HTERT RPE-1 (cell line): ENCODE data around the gene SPINK5.

ENCODE experiments used
- in situ Hi-C: fragments of 300-500 bp; cut with MboI; formaldehyde crosslinking; loops from 4 replicates; pipeline ENCODE4 v1.14.3; 2020; ENCODE audit warnings: low sequenced_read_pairs

The SPINK5 gene

DNA sequence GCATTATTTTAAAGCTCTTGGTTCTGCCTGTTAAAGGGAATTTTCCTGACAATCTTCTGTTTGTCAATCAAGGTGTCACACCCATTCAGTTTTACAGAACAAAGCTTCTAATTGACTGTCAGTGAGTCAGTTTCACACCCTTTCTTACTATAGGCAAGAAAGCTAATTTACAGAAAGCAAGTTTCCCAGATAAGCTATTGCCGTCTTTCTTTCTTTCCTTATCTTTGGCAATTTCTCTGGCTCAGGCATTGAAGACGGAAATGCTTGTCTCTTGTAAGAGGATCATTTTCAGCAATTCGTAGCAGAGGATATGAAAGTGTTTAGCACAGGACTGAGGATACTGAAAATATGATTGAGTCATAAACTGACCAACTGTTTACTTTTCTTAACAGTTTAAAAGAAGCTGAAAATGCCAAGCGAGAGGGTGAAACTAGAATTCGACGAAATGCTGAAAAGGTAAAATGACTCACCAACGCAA, 27.0 kb downstream of the SPINK5 start:
- in situ Hi-C loops, result no loop called here

DNA sequence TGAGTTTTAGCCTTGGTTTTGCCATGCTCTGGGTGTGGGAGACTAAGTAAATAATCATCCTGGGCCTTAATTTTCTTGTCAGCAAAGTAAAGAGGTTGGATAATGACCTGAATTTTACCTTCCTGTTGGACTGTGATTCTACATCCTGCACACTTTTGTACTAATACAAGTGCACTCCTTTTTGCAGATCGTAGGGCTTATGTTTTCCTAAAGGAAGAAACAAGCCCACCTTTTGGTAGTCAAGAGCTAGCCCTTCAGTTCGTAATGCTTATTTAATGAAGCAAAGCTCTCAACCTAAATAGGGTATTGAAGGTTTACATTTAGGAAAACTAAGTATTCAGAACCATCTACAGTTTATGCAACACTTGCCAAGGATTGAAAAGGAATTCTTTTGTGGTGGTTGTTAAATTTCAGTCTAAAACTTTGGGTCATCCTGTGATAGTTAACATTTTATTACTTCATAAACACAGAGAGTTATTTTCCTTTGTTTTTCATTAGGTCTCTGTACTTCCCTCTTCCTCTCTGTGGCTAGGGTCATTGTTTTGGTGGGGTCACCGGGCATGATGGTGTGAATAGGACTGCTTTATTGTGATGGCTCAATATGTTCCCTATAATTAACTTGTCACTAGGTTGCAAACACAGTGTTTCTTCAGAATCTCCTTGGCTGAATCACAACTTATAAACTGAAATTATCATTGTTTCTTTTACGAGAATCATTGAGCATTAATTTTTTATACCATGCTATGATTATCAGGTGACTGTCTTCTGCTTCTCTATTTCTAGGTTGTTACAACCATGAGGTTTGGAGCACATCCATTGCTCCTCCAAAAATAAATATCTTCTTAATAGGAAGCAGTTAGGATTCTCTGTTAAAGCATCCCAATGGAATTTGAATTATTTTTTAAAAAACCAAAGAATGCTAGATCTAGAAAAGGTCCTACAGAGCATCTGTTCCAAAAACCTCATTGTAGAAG, 28.5 kb downstream of the SPINK5 start:
- in situ Hi-C loops, result no loop called here

DNA sequence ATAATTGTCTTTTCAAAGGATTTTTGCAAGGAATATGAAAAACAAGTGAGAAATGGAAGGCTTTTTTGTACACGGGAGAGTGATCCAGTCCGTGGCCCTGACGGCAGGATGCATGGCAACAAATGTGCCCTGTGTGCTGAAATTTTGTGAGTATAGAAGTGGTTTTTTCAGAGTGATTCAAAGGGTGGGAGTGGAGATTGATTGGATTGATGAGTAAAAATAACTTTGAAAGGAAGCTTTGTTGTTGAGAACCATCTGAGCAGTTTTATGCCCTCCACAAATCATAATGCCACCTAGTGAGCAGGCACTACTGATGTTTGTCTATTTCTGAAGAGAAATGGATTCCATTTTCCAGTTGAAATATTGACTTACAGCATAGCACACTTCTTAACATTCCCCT, 30.6 kb downstream of the SPINK5 start:
- in situ Hi-C loops, result no loop called here

DNA sequence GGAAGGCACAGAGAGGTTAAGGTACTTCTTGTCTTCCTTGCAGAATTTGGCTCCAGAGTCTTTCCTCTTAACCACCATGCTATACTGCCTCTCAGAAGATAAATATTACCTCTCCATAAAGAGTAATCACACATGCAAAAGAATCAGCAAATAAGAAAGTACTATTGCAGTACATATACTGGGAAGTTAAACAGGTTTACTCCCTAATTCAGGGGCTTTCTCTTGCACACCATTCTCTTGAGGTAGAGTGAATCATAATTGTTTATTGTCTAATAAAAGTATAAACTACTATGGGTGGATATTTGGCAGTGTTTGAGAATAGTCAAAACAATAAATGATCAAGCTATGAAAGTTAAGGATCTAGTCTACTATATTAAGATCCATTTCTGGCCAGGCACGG, 40.4 kb downstream of the SPINK5 start:
- in situ Hi-C loops, result no loop called here

DNA sequence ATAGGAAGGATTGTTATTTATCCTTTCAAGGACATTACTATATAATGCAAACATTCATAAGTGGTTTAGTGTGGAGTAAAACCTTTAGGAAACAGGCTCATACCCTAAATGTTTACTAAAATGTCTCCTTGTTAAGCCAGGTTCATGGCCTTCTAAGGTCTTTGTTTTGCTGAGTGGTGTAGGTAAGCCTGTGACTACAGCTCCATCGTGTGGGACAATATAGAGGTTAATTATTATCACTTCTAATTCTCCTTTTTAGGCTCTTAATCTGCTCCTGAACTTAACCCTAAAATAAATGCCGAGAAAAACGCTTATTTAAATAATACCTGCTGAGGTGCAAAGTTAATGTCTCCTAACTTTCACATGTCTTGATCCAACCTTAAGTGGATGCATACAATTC, 43.8 kb downstream of the SPINK5 start:
- in situ Hi-C loops, result no loop called here

DNA sequence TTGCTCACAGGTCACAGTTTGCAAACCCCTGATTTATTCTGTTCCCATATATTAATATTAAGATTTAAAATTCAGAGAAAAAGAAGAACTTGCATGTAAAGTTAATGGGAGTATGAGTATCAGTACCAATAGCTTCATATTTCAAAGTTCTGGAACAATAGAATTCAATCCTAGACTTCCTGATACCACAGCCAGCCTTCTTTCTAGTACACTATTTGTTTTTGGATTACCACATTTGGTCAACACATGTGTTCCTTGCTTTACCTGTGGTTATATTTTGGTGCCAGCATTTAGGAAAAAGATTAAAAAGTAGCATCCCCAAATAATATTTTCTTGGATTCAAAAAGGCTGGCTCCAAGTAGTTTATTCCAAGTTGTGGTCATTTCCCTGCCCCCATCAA, 49.5 kb downstream of the SPINK5 start:
- in situ Hi-C loops, result no loop called here

DNA sequence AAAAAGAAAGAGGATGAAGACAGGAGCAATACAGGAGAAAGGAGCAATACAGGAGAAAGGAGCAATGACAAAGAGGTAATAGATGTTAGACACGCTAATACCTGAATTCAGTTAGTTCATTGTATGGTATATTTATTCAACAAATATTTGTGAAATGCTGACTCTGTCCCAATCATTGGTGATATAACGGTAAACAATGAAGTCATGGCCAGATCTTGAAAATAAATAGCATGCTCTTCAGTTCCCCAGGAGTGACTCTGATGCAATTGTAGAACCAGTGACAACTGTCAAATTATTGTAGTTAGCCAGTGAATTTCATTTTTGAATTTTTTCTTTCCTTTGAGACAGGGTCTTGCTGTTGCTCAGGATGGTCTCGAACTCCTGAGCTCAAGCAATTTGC, 56.5 kb downstream of the SPINK5 start:
- in situ Hi-C loops, result no loop called here

DNA sequence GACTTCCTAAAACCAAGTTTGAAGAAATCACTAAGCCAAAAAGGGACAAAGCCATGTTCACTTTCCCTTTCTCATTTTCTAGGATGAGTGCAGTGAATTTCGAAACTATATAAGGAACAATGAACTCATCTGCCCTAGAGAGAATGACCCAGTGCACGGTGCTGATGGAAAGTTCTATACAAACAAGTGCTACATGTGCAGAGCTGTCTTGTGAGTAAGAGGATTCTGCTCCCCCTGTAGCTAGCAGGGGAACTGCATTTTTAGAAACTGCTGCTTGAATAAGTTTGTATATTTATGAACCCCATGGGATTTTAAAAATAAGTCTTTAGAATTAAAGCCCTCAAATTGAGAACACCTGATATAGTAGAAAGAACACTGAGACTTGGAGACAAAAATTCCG, 61.9 kb downstream of the SPINK5 start:
- in situ Hi-C loops, result no loop called here

DNA sequence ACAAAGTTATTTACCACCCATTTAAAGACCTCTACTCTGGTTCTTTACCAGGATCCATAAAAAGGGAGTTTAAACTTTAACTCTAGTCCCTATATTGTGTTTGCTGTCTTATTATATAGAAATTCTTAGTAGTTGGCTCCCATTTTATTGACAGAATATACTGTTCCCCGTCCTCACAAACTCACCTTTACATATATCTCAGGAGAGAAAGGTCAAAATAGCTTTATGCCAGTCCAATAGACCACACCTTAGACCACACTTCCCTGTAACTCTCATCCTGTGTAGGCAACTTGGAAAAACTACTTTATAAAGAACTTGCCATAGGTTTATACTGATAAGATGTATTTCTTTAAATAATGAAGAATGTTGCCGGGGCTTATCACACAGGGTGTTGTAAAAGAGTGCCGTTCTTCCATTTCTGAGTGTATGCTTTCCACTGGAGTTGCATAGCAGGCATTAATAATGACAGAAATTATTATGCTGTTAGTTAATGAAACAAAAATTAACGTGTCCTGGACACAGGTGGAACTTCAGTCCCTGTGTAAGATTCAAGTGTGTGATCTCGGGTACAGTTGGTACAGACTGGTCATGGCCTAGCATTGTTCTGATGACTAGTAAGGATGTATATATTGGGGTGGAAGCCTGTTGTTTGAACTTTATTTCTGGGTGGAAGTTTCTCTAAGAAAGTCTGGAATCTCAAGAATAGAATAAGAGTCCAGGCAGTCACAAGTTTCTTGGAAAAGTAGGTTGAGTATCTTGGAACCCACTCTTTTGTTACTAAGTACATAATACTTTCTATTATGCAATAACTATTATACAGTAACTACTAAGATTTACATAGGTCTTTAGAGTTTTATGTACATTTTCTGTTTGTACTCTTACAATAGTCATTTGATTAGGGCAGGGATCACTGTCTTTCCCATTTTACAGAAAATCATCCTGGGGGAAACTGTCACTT, 71.6 kb downstream of the SPINK5 start:
- in situ Hi-C loops, result no loop called here

DNA sequence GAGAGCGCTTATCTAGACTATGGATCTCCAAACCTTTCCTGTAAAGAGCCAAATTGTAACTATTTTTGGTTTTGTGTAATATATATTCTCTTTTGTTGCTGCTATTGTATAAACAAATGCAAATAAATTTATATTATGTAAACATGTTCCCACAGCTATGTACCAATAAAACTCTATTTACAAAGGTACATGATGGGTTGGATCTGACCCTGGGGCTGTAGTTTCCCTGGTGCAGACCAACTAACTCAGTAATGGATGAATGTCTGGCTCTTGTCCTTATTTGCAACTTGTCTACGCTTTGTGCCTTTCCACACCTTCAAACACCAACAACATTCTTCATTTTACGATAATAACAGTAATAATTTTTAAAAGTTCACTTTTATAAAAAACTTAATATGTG, 77.1 kb downstream of the SPINK5 start:
- in situ Hi-C loops, result no loop called here

DNA sequence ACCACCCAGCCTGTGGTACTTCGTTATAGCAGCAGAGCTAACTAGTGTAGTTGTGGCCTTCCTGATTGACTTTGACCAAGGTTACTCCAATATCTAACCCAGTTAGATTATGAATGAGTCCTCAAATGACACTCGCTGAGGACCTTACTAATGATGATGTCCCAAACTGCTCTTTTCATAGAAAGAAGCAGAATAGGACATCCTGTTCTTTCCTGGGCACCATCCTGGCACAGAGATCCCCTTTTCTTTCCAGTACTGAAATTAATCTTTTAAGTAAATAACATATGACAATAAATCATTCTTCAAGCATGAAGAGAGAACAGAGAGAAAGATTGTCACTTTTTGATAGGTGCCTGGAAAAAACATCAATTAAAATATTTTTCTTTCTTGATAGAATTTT, 77.9 kb downstream of the SPINK5 start:
- in situ Hi-C loops, result no loop called here

DNA sequence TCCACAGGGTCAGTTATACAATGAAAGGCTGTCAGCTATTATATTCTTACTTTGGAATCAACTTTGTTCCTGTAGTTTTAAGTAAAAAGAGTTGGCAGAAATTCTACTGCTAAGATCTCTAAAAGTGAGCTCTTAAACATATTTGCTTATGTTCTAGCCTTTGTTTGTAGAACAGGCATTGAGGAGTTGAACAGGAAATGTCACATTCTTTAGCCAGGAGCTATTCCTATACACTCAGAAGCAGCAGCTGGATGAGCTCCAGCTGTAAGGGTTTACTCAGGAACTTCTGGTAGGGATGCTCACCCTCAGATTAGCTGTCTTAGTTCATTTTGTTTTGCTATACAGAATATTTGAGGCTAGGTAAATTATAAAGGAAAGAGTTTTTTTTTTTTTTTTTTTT, 82.1 kb downstream of the SPINK5 start:
- in situ Hi-C loops, result no loop called here

DNA sequence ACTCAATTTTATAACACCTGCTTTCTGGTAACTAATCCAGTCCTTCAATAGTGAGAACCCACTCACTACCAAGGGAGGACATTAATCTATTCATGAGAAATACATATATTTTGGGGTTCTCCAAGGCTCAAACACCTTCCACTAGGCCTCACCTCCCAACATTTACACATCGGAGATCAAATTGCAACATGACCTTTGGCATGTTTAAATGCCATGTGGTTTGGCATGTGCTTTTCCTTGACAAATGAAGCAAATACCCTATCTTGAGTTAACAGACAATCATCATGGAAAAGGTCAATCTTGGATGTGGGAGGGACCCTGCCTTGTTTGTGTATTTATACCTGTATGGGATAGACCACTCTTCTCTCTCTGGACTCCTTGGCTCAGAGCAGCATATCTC, 82.7 kb downstream of the SPINK5 start:
- in situ Hi-C loops, result no loop called here

DNA sequence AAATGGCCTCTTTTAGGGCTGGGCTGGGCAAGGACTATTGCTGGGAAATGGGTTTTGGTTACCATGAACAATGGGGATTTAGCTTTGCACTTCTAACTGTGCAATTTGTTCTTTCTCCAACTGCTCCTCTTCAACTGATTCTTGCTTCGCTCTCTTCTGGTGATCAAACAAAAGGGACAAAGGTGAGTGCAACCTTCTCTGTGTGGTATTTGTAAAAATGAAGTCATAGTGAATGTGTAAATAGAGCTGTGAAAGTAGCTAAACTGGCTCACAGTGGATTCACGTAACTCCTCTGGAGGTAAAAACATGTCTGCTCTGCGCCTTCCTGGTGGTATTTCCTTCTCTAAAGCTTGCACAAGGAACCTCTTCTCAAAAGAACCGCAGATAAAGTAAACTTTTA, 83.6 kb downstream of the SPINK5 start:
- in situ Hi-C loops, result no loop called here

DNA sequence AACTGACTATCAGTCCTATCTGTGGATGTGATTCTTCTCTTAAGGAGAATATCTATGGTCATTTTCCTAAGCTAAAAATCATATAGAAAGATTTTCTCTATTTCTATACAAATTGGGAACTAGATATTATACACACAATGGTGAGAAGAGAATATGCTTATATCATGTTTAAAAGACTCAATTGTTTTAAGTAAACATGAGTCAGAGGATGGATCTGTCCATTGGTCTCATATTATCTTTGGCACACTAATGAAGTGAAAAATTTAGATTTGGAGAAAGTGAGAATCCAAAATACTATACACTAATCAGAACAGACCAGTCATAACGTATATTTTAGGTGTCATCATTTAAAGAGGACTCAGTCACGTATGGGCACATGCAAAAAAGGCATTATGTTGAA, 88.1 kb downstream of the SPINK5 start:
- in situ Hi-C loops, result no loop called here

DNA sequence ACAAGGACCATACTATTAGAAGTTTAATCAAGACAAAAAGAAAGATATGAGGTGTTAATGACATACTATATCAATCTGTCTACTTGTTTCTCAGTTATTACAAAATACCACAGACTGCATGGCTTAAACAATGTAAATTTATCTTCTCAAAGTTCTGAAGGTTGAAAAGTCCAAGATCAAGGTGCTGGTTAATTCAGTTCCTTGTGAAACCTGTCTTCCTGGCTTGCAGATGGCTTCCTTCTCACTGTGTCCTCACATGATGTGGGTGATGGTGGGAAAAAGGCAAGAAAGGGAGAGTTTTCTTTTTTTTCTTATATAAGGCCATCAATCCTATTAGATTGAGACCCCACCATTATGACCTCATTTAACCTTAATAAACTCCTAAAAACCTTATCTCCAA, 89.0 kb downstream of the SPINK5 start:
- in situ Hi-C loops, result no loop called here

DNA sequence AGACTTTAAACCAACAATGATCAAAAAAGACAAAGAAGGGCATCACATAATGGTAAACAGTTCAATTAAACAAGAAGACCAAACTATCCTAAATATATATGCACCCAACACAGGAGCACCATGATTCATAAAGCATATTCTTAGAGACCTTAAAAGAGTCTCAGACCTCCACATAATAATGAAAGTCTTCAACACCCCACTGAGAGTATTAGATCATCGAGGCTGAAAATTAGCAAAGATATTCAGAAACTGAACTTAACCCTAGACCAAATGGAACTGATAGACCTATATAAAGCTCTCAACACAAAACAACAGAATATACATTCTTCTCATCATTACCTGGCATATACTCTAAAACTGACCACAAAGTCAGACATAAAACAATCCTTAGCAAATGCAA, 92.8 kb downstream of the SPINK5 start:
- in situ Hi-C loops, result no loop called here

DNA sequence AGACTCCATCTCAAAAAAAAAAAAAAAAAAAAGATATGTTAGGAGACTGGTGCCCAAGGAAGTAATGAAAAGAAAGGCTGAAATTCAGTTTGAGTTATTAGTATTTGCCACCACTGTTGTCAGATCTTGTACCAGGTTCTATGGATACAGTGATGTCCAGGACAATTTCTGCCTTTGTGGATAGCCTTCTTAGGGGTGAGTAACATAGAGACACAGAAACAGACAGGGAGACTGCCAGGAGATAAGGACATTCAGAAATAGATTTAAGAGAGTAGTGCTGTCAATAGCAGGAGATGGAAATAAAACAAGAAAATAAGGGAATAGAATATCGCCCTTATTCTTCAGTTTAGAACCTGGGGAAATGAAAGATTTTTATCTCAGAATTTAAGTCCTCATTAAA, 98.3 kb downstream of the SPINK5 start:
- in situ Hi-C loops, result no loop called here

DNA sequence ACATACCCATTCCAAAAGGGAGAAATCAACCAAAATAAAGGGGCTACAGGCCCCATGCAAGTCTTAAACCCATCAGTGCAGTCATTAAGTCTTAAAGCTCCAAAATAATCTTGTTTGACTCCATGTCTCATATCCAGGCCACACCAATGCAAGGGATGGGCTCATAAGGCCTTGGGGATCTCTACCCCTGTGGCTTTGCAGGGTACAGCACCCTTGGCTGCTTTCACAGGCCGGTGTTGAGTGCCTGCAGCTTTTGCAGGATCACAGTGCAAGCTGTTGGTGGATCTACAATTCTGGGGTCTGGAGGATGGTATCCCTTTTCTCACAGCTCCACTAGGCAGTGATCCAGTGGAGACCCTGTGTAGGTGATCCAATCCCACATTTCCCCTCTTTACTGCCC, 99.6 kb downstream of the SPINK5 start:
- in situ Hi-C loops, result no loop called here

DNA sequence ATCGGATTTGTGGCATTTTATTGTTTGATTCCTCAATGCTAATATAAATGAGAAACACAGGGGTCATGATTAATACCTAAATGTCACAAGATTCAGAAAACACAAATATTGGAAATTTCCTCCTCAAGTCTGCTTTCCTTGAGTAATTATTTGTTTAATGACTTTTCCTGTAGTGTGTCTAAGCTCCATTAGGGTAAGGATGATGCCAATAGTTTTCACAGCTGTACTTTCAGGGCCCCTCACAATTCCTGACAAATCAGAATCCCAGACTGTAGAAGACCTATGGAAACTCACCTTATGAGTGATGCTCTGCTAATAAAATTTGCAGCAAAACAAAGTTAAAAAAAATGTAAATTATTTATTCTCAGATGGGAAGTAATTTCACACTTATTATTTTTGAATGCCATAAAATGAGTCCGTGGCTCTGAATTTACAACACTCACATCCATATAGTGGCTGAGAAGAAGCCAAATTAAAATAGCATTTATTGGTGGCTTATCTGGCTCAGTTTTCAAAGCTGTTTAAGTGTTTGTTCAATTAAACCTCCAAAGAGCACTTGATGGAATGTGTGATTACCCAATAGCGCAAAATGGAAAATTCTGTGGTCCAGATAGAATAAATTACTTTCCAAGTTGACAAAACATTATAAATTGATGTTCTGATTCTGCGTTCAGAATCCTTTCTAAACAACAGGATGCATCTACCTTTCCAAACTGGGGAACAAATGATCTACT, 102.9 kb downstream of the SPINK5 start:
- in situ Hi-C loops, result no loop called here

DNA sequence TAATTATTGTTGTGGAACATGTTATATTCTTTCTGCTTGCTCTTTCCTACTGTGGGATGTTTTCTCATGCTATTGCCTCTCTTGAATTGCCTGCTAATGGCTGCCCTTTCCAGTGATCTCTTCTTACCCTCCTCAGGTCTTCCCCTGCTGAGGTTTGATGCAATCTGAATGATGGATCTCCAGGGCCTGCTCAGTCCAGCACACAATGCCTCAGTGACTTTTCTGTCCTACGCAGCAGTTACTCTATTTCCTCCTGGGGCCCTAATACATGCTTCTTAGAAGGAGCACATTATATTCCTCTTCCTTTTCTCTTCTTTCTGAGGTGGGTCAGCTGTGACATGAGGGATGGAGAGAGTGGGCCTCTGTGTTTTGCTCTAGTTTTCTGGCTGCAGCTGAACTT, 104.5 kb downstream of the SPINK5 start, which contains the start of gene SPINK14:
SPINK14 (plus strand) TSS at position 301 of the 400 bp plus-strand sequence. CDS start 1,187 bp downstream, outside the sequence.
- in situ Hi-C loops, result no loop called here
